SW 1271 (cell line): ENCODE measurements around the gene BIN1.
"Not testable (repeated sequence)": the region's sequence is repeated elsewhere in the genome, so short reads cannot be mapped to it uniquely, and the experiment has no call there.

Experiments used
- DNase-seq, 2 experiments: peaks; one replicate each; lab custom pipeline; 2025; lab: John Stamatoyannopoulos, UW

Gene BIN1

GRCh38 chr2:127047716-127048617 is 59.0 kb downstream of the BIN1 start:
- no peak for DNase-seq

- no peak for DNase-seq
Measured at GRCh38 chr2:127047054-127047453, 59.9 kb downstream of the BIN1 start.

GRCh38 chr2:127046579-127046978 is 60.4 kb downstream of the BIN1 start:
- DNase-seq = no peak

GRCh38 chr2:127045792-127046501 is 61.0 kb downstream of the BIN1 start:
- DNase-seq = no peak

GRCh38 chr2:127044977-127045661 is 61.8 kb downstream of the BIN1 start:
- no peak for DNase-seq

- DNase-seq = no peak
Measured at GRCh38 chr2:127044165-127044718, 62.7 kb downstream of the BIN1 start.

GRCh38 chr2:127043367-127044164 is 63.4 kb downstream of the BIN1 start:
- no peak for DNase-seq

GRCh38 chr2:127041259-127041970 is 65.5 kb downstream of the BIN1 start:
- DNase-seq = no peak

- no peak for DNase-seq
Measured at GRCh38 chr2:127040169-127040568, 66.8 kb downstream of the BIN1 start.

- no peak for DNase-seq
Measured at GRCh38 chr2:127039387-127040031, 67.4 kb downstream of the BIN1 start.

- DNase-seq = no peak
Measured at GRCh38 chr2:127037476-127037875, 69.5 kb downstream of the BIN1 start.

- no peak for DNase-seq
Measured at GRCh38 chr2:127034883-127035611, 71.9 kb downstream of the BIN1 start.

GRCh38 chr2:127034051-127034450 is 72.9 kb downstream of the BIN1 start:
- no peak for DNase-seq

GRCh38 chr2:127032621-127033020 is 74.3 kb downstream of the BIN1 start:
- peak in 1 of 2 experiments; percentile 18 for DNase-seq

- no peak for DNase-seq
Measured at GRCh38 chr2:127029350-127030051, 77.5 kb downstream of the BIN1 start.

- DNase-seq = not testable (repeated sequence)
Measured at GRCh38 chr2:127028745-127029144, 78.2 kb downstream of the BIN1 start.

GRCh38 chr2:127027715-127028114 is 79.2 kb downstream of the BIN1 start:
- DNase-seq = no peak

- DNase-seq = peak in 1 of 2 experiments; percentile 46
Measured at GRCh38 chr2:127025359-127026166, 81.4 kb downstream of the BIN1 start.
